ENCODE data around the gene TGFBR3.

DNA sequence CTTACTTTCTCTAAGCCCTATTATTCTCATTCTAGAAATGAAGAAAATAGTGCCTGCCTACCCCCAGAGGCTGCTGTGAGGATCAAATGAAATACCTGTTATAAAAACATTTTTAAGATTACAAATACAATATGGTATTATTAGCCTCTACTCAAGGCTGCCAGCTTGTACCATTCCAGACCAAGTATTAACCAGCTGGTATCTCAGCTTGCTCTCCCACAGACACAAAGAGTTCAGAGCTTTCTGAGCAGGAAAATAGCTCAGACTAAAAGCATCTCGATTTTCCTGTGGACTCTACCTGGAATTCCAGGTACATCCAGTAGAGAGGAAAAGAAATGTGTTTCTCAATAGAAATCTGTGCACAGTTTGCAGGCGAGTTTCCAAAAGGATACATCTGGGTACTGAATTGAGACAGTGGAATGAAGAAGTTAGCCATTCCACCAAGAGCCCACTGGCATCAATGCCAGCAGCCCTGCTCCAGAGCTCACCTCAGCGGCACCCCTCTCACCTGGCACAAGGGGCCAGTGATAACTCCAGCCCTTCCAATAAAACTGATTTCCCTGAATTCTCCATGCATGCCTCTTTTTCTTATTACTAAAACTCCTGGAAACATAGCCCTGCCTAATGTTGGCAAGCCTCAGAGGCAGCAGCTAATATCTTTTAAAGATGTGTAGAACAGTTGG, 31.0 kb downstream of the TGFBR3 start:
- TF ChIP-seq FOXP2 (optimal IDR thresholded peaks at IDR 0.05; ENCODE audit: borderline replicate concordance, extremely low read depth, extremely low read length, insufficient read depth) (no peak), POLR2AphosphoS5 (IDR thresholded peaks at IDR 0.05; ENCODE audit: low read depth, low read length) (no peak)
- TF ChIP-seq, protein P1, sequence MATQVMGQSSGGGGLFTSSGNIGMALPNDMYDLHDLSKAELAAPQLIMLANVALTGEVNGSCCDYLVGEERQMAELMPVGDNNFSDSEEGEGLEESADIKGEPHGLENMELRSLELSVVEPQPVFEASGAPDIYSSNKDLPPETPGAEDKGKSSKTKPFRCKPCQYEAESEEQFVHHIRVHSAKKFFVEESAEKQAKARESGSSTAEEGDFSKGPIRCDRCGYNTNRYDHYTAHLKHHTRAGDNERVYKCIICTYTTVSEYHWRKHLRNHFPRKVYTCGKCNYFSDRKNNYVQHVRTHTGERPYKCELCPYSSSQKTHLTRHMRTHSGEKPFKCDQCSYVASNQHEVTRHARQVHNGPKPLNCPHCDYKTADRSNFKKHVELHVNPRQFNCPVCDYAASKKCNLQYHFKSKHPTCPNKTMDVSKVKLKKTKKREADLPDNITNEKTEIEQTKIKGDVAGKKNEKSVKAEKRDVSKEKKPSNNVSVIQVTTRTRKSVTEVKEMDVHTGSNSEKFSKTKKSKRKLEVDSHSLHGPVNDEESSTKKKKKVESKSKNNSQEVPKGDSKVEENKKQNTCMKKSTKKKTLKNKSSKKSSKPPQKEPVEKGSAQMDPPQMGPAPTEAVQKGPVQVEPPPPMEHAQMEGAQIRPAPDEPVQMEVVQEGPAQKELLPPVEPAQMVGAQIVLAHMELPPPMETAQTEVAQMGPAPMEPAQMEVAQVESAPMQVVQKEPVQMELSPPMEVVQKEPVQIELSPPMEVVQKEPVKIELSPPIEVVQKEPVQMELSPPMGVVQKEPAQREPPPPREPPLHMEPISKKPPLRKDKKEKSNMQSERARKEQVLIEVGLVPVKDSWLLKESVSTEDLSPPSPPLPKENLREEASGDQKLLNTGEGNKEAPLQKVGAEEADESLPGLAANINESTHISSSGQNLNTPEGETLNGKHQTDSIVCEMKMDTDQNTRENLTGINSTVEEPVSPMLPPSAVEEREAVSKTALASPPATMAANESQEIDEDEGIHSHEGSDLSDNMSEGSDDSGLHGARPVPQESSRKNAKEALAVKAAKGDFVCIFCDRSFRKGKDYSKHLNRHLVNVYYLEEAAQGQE (IDR thresholded peaks at IDR 0.05; ENCODE audit: insufficient read depth in 1 of 2, low read depth in 2 of 2, low read length in 2 of 2): no peak
